Right cardiac atrium (tissue), 5 donors: ENCODE measurements around the gene MRPS23. TPM values are rescaled to one million over a fixed set of nuclear protein-coding genes. Genes with fewer than 3 reads are reported as not detected.

Experiments used
- ATAC-seq, 2 donors: fragments of 200-7000 bp; cut with Tn5 transposase; one replicate each; pipeline versions ENCODE4 v1.8.0 to v1.9.1; 2020; ENCODE audit warnings: moderate library complexity in 2 of 2, mild to moderate bottlenecking in 1 of 2
- DNase-seq, 3 donors: peaks; one replicate each; pipeline ENCODE4 v3.0.0-alpha.2; 2020
- H3K27ac ChIP-seq: one replicate; pipeline ENCODE4 v1.5.1; 2013; ENCODE audit warnings: mild to moderate bottlenecking, low read length, control low read depth, moderate library complexity
- H3K27me3 ChIP-seq: one replicate; pipeline ENCODE4 v1.6.1; 2013; ENCODE audit not compliant: control insufficient read depth, insufficient read depth
- H3K4me1 ChIP-seq: one replicate; pipeline ENCODE4 v1.6.1; 2013; ENCODE audit warnings: low read length; ENCODE audit not compliant: control insufficient read depth, insufficient read depth
- H3K4me3 ChIP-seq: one replicate; pipeline ENCODE4 v1.5.1; 2013; ENCODE audit warnings: low read length, control low read depth
- H3K9me3 ChIP-seq: one replicate; pipeline ENCODE4 v1.6.1; 2013; ENCODE audit warnings: low read length; ENCODE audit not compliant: control insufficient read depth
- whole genome bisulfite sequencing: extraction: QIAGEN DNeasy Blood & Tissue Kit; methylation state at CpG from one replicate; pipeline ENCODE4 v1.1.7; 2013; 5-methylcytosine and 5-hydroxymethylcytosine counted together
- intact Hi-C, 4 donors: fragments of 100-400 bp; cut with DNase I; formaldehyde crosslinking; loops; one replicate each; pipeline versions ENCODE4 v1.11.0 to v1.14.0; 2022 to 2023
- polyA plus RNA-seq: library from polyadenylated mRNA; stranded (reverse); fragments of 200-250 nt; gene quantifications from one replicate; pipeline ENCODE4 v1.2.3, GENCODE V29; 2013
- total RNA-seq, 4 donors: library from RNA; stranded (reverse); fragmentation: NEBNext Ultra II Directional; extraction: Animal tissue kit (Norgen Biotek cat#: 25700); gene quantifications; one replicate each; pipeline ENCODE4 v1.2.1, GENCODE V29; 2021
- donor health status: healthy with polysubstance abuse.
- donor health status: DM: no; HTN: yes; CAD: no.
- donor health status: DM: no; HTN: no; CAD: no.
- donor health status: DM: no; HTN: yes; CAD: no; lungs with severe emphysema.
- donor health status: DM: yes; HTN: yes; CAD: no.

The MRPS23 gene
- total and polyA plus RNA-seq, 5 donors = 50.9 to 68.3 (median 60.8) TPM

GRCh38 chr17:57861790-57862693 is 12.2 kb upstream of the MRPS23 start:
- Histone ChIP-seq H3K9me3 (no peaks in the 10 kb centered on the region), H3K4me1 (peaks cover 2% of the 10 kb centered on the region), H3K27ac (peak overlapping the region; percentile 21), H3K27me3 (no peaks in the 10 kb centered on the region), H3K4me3 (peak overlapping the region; percentile 48)
- intact Hi-C loops = loop anchor here in 2 of 4 donors (10.0 kb wide), 1 partner anchor 223 kb away; the partner anchor contains the start of gene DYNLL2 (in 2 of the 2)
- peak; percentile 87 to 91 for ATAC-seq
- peak; percentile 85 to 92 (median 89) for DNase-seq
- WGBS = 8% methylated on average over 58 of the region's 58 CpGs

DNA sequence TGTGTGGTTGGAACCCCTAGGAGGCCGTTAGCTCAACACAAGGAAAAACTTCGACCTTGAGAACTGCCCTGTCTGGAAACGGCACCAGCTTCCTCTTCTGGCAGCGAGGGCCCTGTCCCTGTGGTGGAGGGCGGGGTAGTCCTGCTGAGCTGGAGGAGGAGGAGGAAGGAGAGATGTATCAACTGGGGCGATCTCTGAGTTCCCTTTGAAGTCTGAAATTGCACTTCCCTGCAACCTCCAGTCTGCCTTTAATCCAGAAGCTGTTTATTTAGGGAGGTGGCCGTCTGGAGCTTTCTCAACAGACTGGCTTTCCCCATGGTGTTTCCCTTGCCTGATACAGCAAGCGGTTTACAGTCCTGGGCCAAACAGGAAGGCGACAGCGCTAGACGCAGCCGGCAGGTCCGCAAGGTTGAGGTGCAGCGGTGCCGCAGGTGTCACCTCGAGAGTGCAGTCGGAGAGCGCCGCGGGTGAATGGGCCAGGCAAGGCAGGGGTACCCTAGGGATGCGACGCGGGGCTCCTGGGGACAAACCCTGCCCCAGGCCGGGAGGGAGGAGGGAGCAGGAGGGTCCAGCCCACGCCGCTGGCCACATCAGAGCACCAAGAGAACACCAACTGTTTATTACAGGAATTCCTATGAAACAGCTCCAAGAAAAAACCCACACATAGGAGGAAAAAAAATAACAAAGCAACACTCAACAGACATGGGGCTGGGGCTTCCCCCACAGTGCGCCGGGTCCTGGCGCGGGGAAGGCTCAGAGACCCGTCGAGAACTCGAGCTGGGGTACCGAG is 11.4 kb upstream of the MRPS23 start:
- peaks cover 2% of the 10 kb centered on the region for H3K4me1 ChIP-seq
- no peaks in the 10 kb centered on the region for H3K9me3 ChIP-seq
- WGBS = 3% methylated on average over 34 of the region's 34 CpGs
- DNase-seq (peak; percentile 60 to 82 (median 81)), ATAC-seq (peak; percentile 53 to 65)
- intact Hi-C loops = loop anchor here in 2 of 4 donors (10.0 kb wide), 1 partner anchor 224 kb away; the partner anchor contains the start of gene DYNLL2 (in 2 of the 2)
- H3K4me3 ChIP-seq = peak overlapping the region; percentile 48
- no peaks in the 10 kb centered on the region for H3K27me3 ChIP-seq
- H3K27ac ChIP-seq = peak overlapping the region; percentile 28

DNA sequence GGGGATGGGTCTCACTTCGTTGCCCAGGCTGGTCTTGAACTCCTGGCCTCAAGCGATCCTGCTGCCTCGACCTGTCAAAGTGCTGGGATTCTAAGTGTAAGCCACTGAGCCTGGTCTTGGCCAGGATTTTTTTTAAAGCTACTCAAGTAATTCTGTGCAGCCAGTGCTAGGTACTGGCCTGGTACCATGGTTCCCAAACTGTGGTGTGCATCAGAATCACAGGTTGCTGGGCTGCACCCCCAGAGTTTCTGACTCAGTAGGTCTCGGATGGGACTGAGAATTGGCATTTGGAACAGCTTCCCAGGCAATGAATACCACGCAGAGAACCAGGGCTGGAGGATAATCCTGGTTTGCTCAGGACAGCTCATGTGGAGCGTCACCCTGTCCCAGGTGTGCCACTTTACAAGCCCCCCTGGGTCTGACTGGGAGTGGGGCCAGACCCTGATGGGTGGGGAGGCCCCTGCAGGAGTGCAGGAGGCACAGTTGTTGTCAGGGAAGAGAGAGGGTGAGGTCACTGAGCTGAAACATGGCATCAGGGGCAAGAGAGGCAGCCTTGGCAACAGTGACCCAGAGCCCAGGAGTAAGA is 10.7 kb upstream of the MRPS23 start:
- WGBS = 76% methylated on average over 6 of the region's 6 CpGs
- no peaks in the 10 kb centered on the region for H3K27me3 ChIP-seq
- peaks cover 2% of the 10 kb centered on the region for H3K4me1 ChIP-seq
- peak overlapping the region; percentile 28 for H3K27ac ChIP-seq
- peak in 1 of 2 donors; percentile 0 for ATAC-seq
- intact Hi-C loops = loop anchor here in 2 of 4 donors (10.0 kb wide), 1 partner anchor 224 kb away; the partner anchor contains the start of gene DYNLL2 (in 2 of the 2)
- no peak overlapping the region for H3K4me3 ChIP-seq
- no peak for DNase-seq
- no peaks in the 10 kb centered on the region for H3K9me3 ChIP-seq

GRCh38 chr17:57859601-57860413 is 10.0 kb upstream of the MRPS23 start:
- intact Hi-C loops = loop anchor here (2.0 to 10.0 kb wide), 5 partner anchors 137 to 255 kb away; partner anchors contain the start of gene DYNLL2 (in 3 of the 4)

GRCh38 chr17:57858838-57859237 is 9.0 kb upstream of the MRPS23 start:
- no peak for DNase-seq
- 65% methylated on average over 5 of the region's 5 CpGs for WGBS
- Histone ChIP-seq H3K9me3 (no peaks in the 10 kb centered on the region), H3K4me1 (peaks cover 2% of the 10 kb centered on the region), H3K27ac (no peak overlapping the region), H3K4me3 (no peak overlapping the region), H3K27me3 (no peaks in the 10 kb centered on the region)
- no peak for ATAC-seq
- intact Hi-C loops = loop anchor here (2.0 to 10.0 kb wide), 5 partner anchors 138 to 256 kb away; partner anchors contain the start of gene DYNLL2 (in 1 of the 4)

More at GRCh38 chr17:57859601-57860413, 10.0 kb upstream of the MRPS23 start:
- Histone ChIP-seq H3K4me1 (peaks cover 2% of the 10 kb centered on the region), H3K27ac (no peak overlapping the region), H3K9me3 (no peaks in the 10 kb centered on the region), H3K27me3 (no peaks in the 10 kb centered on the region), H3K4me3 (no peak overlapping the region)
- DNase-seq (no peak), ATAC-seq (no peak)
- 44% methylated on average over 13 of the region's 13 CpGs for WGBS

DNA sequence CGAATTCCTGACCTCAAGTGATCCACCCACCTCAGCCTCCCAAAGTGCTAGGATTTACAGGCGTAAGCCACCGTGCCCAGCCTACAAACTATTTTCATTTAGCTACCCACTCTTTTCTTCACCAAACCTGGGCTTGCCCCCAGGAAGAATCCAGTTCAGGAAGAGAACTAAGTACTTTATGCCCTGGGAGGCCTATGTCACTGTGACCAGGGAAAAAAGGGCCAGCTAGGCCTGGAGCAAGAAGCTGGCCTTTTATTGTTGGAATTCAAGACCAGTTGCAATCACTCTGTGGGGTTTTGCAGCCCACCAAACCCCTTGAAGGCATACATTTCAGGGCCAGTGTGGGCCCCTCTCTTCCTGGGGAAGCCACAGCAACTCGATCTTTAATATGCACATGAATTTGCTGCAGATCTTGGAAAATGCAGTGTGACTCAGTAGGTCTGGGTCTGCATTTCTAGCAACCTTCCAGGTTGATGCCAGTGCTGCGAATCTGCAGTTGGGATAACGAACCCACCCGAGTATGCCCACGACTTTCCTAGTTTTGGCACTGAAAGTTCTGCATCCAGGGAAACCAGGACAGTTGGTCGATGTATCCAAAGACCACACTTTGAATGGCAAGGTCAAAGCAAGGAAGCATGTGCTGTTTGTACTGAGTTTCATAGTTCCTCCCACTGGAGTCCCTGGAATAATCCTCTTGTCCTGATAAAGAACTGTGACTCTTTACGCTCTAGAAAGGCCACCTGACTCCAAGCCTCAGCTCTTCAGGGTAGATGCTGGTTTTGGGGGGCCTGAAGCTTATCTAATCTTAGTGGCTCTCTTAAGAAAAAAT is 7.2 kb upstream of the MRPS23 start:
- Histone ChIP-seq H3K27me3 (no peaks in the 10 kb centered on the region), H3K4me3 (no peak overlapping the region), H3K4me1 (peaks cover 5% of the 10 kb centered on the region), H3K9me3 (no peaks in the 10 kb centered on the region), H3K27ac (no peak overlapping the region)
- DNase-seq (peak in 1 of 3 donors; percentile 23), ATAC-seq (no peak)
- WGBS = 73% methylated on average over 10 of the region's 10 CpGs
- intact Hi-C loops = loop anchor here (2.0 to 10.0 kb wide), 5 partner anchors 140 to 258 kb away; partner anchors contain the start of gene DYNLL2 (in 1 of the 4)

GRCh38 chr17:57855391-57856035 is 5.7 kb upstream of the MRPS23 start:
- 56% methylated on average over 6 of the region's 6 CpGs for WGBS
- H3K9me3 ChIP-seq = no peaks in the 10 kb centered on the region
- H3K27ac ChIP-seq = peak overlapping the region; percentile 22
- intact Hi-C loops = loop anchor here (2.0 to 10.0 kb wide), 5 partner anchors 142 to 259 kb away; partner anchors contain the start of gene DYNLL2 (in 1 of the 4)
- H3K4me3 ChIP-seq = no peak overlapping the region
- H3K4me1 ChIP-seq = peaks cover 3% of the 10 kb centered on the region
- DNase-seq = no peak
- H3K27me3 ChIP-seq = no peaks in the 10 kb centered on the region
- no peak for ATAC-seq

- intact Hi-C loops = loop anchor here in 2 of 4 donors (10.0 kb wide), 2 partner anchors 231 to 261 kb away; partner anchors contain the start of gene DYNLL2 (in 1 of the 2)
- peaks cover 6% of the 10 kb centered on the region for H3K4me1 ChIP-seq
- no peaks in the 10 kb centered on the region for H3K27me3 ChIP-seq
- DNase-seq = peak in 2 of 3 donors; percentile 46 to 69
- H3K4me3 ChIP-seq = no peak overlapping the region
- 58% methylated on average over 8 of the region's 8 CpGs for WGBS
- H3K27ac ChIP-seq = peak overlapping the region; percentile 94
- peak in 1 of 2 donors; percentile 1 for ATAC-seq
- H3K9me3 ChIP-seq = no peaks in the 10 kb centered on the region
Observed at GRCh38 chr17:57853695-57854094, 3.9 kb upstream of the MRPS23 start.

DNA sequence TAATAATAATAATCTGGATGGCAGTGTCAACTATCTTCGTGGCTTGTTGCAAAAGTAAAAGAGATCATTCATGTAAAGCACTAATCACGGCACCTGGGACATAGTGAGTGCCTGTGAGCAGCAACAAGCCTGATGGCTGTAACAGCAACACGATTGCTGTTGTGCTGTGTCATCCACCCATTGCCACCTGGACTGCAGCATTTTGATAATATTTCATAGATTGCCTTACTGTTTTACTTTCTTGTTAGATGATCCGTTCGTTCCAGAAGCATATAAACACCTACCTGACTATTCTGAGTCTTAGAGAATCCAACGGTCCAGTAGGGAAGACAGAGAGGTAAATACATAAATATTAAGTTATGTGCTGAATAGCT is 3.1 kb upstream of the MRPS23 start:
- DNase-seq (no peak), ATAC-seq (no peak)
- Histone ChIP-seq H3K9me3 (no peaks in the 10 kb centered on the region), H3K4me3 (no peak overlapping the region), H3K27ac (peak overlapping the region; percentile 94), H3K4me1 (peaks cover 6% of the 10 kb centered on the region), H3K27me3 (no peaks in the 10 kb centered on the region)
- intact Hi-C loops = loop anchor here in 2 of 4 donors (10.0 kb wide), 2 partner anchors 232 to 262 kb away; partner anchors contain the start of gene DYNLL2 (in 1 of the 2)
- WGBS = 62% methylated on average over 6 of the region's 6 CpGs
